ENCODE results near the gene SORT1.

The SORT1 gene

GRCh38 chr1:109263597-109264378, 133.9 kb downstream of the SORT1 start:
- DNase-seq (ENCODE audit: low read depth in 2 of 2, low spot score in 1 of 2), result peak; percentile 37 to 54

GRCh38 chr1:109263234-109263596, 134.5 kb downstream of the SORT1 start:
- no peak for DNase-seq (ENCODE audit: low read depth in 2 of 2, low spot score in 1 of 2)

GRCh38 chr1:109262231-109263055, 135.3 kb downstream of the SORT1 start:
- DNase-seq (ENCODE audit: low read depth in 2 of 2, low spot score in 1 of 2), result no peak

- no peak for DNase-seq (ENCODE audit: low read depth in 2 of 2, low spot score in 1 of 2)
Measured at GRCh38 chr1:109261578-109261977, 136.1 kb downstream of the SORT1 start.

- no peak for DNase-seq (ENCODE audit: low read depth in 2 of 2, low spot score in 1 of 2)
Measured at GRCh38 chr1:109261006-109261405, 136.7 kb downstream of the SORT1 start.

GRCh38 chr1:109259674-109260557, 137.8 kb downstream of the SORT1 start:
- DNase-seq (ENCODE audit: low read depth in 2 of 2, low spot score in 1 of 2), result no peak
